IMR-90 (cell line): Measurements from ENCODE around the gene CACNA1I. TPM values are rescaled to one million over a fixed set of nuclear protein-coding genes. Genes with fewer than 3 reads are reported as not detected.

Experiments used
- ATAC-seq: fragments of 200-7000 bp; cut with Tn5 transposase; 2 replicates; pipeline ENCODE4 v1.9.1; 2020; ENCODE audit warnings: low read depth, mild to moderate bottlenecking, moderate library complexity
- BruUV-seq: library from RNA; stranded (reverse); fragments of 400-500 nt; replicated peaks from 2 replicates; lab custom pipeline; 2021; lab: Mats Ljungman, UMichigan
- CTCF ChIA-PET: fragments of 300-600 bp; formaldehyde crosslinking; extraction: SDS; loops from one replicate; lab custom pipeline; 2021; ENCODE audit warnings: antibody characterized with exemption; lab: Yijun Ruan, JAX
- POLR2A ChIA-PET: fragments of 300-600 bp; sonication (Branson Sonifier 250); formaldehyde crosslinking; loops from one replicate; lab custom pipeline; 2022; ENCODE audit warnings: antibody characterized with exemption; ENCODE audit not compliant: unreplicated experiment; lab: Charles Lee
- DNase-seq: peaks from one replicate; pipeline ENCODE4 v3.0.0; 2013
- H2AFZ ChIP-seq: replicated peaks from 2 replicates; pipeline ENCODE3; 2013; ENCODE audit warnings: low read length, mild to moderate bottlenecking; ENCODE audit not compliant: poor library complexity
- H2AK5ac ChIP-seq: 2 replicates; pipeline ENCODE4 v1.6.1; 2013; ENCODE audit warnings: low read depth, low read length, inconsistent platforms
- H2AK9ac ChIP-seq: replicated peaks from 2 replicates; pipeline ENCODE3; 2013; ENCODE audit warnings: mild to moderate bottlenecking, low read depth, low read length, moderate library complexity; ENCODE audit not compliant: poor library complexity
- H2BK120ac ChIP-seq: 2 replicates; pipeline ENCODE4 v1.6.1; 2013; ENCODE audit warnings: low read depth, low read length, inconsistent platforms
- H2BK15ac ChIP-seq: 3 replicates; pipeline ENCODE4 v1.6.1; 2013; ENCODE audit warnings: low read depth, low read length, inconsistent platforms
- H2BK20ac ChIP-seq: 2 replicates; pipeline ENCODE4 v1.6.1; 2013; ENCODE audit warnings: low read depth, mild to moderate bottlenecking, inconsistent platforms, low read length, moderate library complexity
- H2BK5ac ChIP-seq: 2 replicates; pipeline ENCODE4 v1.6.1; 2013; ENCODE audit warnings: mild to moderate bottlenecking, low read depth, low read length, inconsistent platforms; ENCODE audit not compliant: poor library complexity, severe bottlenecking
- H3K14ac ChIP-seq: replicated peaks from 2 replicates; pipeline ENCODE4 v1.6.1; 2013; ENCODE audit warnings: low read depth, low read length, inconsistent platforms
- H3K18ac ChIP-seq: 2 replicates; pipeline ENCODE4 v1.6.1; 2013; ENCODE audit warnings: low read depth, low read length, control low read depth
- H3K23ac ChIP-seq: 2 replicates; pipeline ENCODE4 v1.6.1; 2013; ENCODE audit warnings: low read depth, low read length, inconsistent platforms
- H3K27ac ChIP-seq: 2 replicates; pipeline ENCODE4 v1.5.1; 2013; ENCODE audit warnings: mild to moderate bottlenecking, control low read depth, low read length; ENCODE audit not compliant: insufficient read depth
- H3K27me3 ChIP-seq: 2 replicates; pipeline ENCODE4 v1.6.1; 2013; ENCODE audit warnings: low read length; ENCODE audit not compliant: control insufficient read depth, insufficient read depth
- H3K36me3 ChIP-seq: 2 replicates; pipeline ENCODE4 v1.6.1; 2013; ENCODE audit warnings: low read length, mixed read lengths; ENCODE audit not compliant: control insufficient read depth, insufficient read depth
- H3K4ac ChIP-seq: 2 replicates; pipeline ENCODE4 v1.6.1; 2013; ENCODE audit warnings: low read depth, low read length, inconsistent platforms
- H3K4me1 ChIP-seq: 2 replicates; pipeline ENCODE4 v1.6.1; 2013; ENCODE audit warnings: low read length, mixed read lengths; ENCODE audit not compliant: control insufficient read depth, insufficient read depth
- H3K4me2 ChIP-seq: 2 replicates; pipeline ENCODE4 v1.6.1; 2013; ENCODE audit warnings: low read depth, mild to moderate bottlenecking, control low read depth, low read length, moderate library complexity
- H3K4me3 ChIP-seq: 2 replicates; pipeline ENCODE4 v1.5.1; 2013; ENCODE audit warnings: low read depth, mild to moderate bottlenecking, control low read depth, low read length, moderate library complexity; ENCODE audit not compliant: insufficient read depth
- H3K56ac ChIP-seq: 2 replicates; pipeline ENCODE4 v1.6.1; 2013; ENCODE audit warnings: low read length, inconsistent platforms; ENCODE audit not compliant: insufficient read depth; ENCODE audit errors: extremely low read depth
- H3K79me1 ChIP-seq, 2 experiments: 2 replicates each; pipeline ENCODE4 v1.6.1; 2013; ENCODE audit warnings: low read length in 2 of 2, inconsistent platforms in 1 of 2, low read depth in 1 of 2
- H3K9ac ChIP-seq: 2 replicates; pipeline ENCODE4 v1.6.1; 2013; ENCODE audit warnings: low read depth, low read length, control low read depth
- H3K9me1 ChIP-seq: 2 replicates; pipeline ENCODE4 v1.6.1; 2013; ENCODE audit warnings: low read length, inconsistent platforms; ENCODE audit not compliant: insufficient read depth
- H3K9me3 ChIP-seq: 2 replicates; pipeline ENCODE4 v1.6.1; 2013; ENCODE audit warnings: low read length; ENCODE audit not compliant: control insufficient read depth, insufficient read depth
- H4K20me1 ChIP-seq: 2 replicates; pipeline ENCODE4 v1.6.1; 2013; ENCODE audit warnings: low read length, inconsistent platforms; ENCODE audit not compliant: insufficient read depth
- H4K5ac ChIP-seq: 2 replicates; pipeline ENCODE4 v1.6.1; 2013; ENCODE audit warnings: mild to moderate bottlenecking, low read depth, low read length, control low read depth
- H4K8ac ChIP-seq, 2 experiments: 2 replicates each; pipeline ENCODE4 v1.6.1; 2013; ENCODE audit warnings: low read depth in 2 of 2, low read length in 2 of 2, control low read depth in 1 of 2, inconsistent platforms in 1 of 2
- H4K91ac ChIP-seq: 2 replicates; pipeline ENCODE4 v1.6.1; 2013; ENCODE audit warnings: low read depth, low read length, inconsistent platforms; ENCODE audit not compliant: insufficient read depth
- BHLHE40 ChIP-seq: fragments of 150-350 bp; IDR thresholded peaks from 2 replicates; pipeline ENCODE4 v1.6.1; 2016; ENCODE audit warnings: mild to moderate bottlenecking, low read depth, low read length
- CEBPB ChIP-seq: IDR thresholded peaks from 2 replicates; pipeline ENCODE4 v1.6.1; 2012; ENCODE audit warnings: low read depth, low read length, improper control_type of control experiment
- CHD1 ChIP-seq: IDR thresholded peaks from 2 replicates; pipeline ENCODE4 v1.6.1; 2012; ENCODE audit warnings: low read depth, low read length, improper control_type of control experiment
- ELK1 ChIP-seq: fragments of 150-350 bp; IDR thresholded peaks from 2 replicates; pipeline ENCODE4 v1.6.1; 2016; ENCODE audit warnings: low read depth, mild to moderate bottlenecking, low read length, moderate library complexity, borderline replicate concordance
- FOS ChIP-seq: fragments of 150-350 bp; IDR thresholded peaks from 2 replicates; pipeline ENCODE4 v1.6.1; 2016; ENCODE audit warnings: low read depth, low read length
- MAFK ChIP-seq: IDR thresholded peaks from 2 replicates; pipeline ENCODE4 v1.6.1; 2012; ENCODE audit warnings: low read depth, low read length, improper control_type of control experiment
- MAZ ChIP-seq: IDR thresholded peaks from 2 replicates; pipeline ENCODE4 v1.6.1; 2012; ENCODE audit warnings: low read depth, mild to moderate bottlenecking, low read length, improper control_type of control experiment, moderate library complexity, borderline replicate concordance
- MXI1 ChIP-seq: IDR thresholded peaks from 2 replicates; pipeline ENCODE4 v1.6.1; 2012; ENCODE audit warnings: low read depth, mild to moderate bottlenecking, low read length, moderate library complexity, borderline replicate concordance
- POLR2A ChIP-seq: IDR thresholded peaks from 2 replicates; pipeline ENCODE4 v1.6.1; 2012; ENCODE audit warnings: mild to moderate bottlenecking, low read depth, low read length
- RAD21 ChIP-seq: IDR thresholded peaks from 2 replicates; pipeline ENCODE4 v1.6.1; 2012; ENCODE audit warnings: low read length, improper control_type of control experiment
- RFX5 ChIP-seq: IDR thresholded peaks from 2 replicates; pipeline ENCODE4 v1.8.0; 2012; ENCODE audit warnings: low read depth, mild to moderate bottlenecking, low read length, moderate library complexity
- USF2 ChIP-seq: fragments of 150-350 bp; IDR thresholded peaks from 2 replicates; pipeline ENCODE4 v1.6.1; 2017; ENCODE audit warnings: mild to moderate bottlenecking, antibody characterized with exemption, low read length, low read depth
- WGBS, 2 experiments: methylation state at CpG; one replicate each; pipeline versions ENCODE4 v1.1.5 to v1.1.7; 2013; ENCODE audit warnings: missing lambda C conversion rate in 2 of 2; ENCODE audit not compliant: insufficient read length in 1 of 2; ENCODE audit errors: extremely low coverage in 2 of 2; 5-methylcytosine and 5-hydroxymethylcytosine counted together
- dilution Hi-C: fragments of 300-500 bp; cut with HindIII; formaldehyde crosslinking; loops from one replicate; pipeline ENCODE4 v1.14.3; 2018; ENCODE audit warnings: low sequenced_read_pairs; ENCODE audit not compliant: unreplicated experiment
- in situ Hi-C: fragments of 300-500 bp; cut with MboI; formaldehyde crosslinking; loops from 3 replicates; pipeline ENCODE4 v1.14.3; 2019; ENCODE audit warnings: low sequenced_read_pairs, inconsistent platforms, mixed read lengths
- intact Hi-C: fragments of 100-400 bp; cut with micrococcal nuclease; formaldehyde crosslinking; loops from 2 replicates; pipeline ENCODE4 v1.10.0; 2022
- polyA plus RNA-seq, 3 experiments: library from polyadenylated mRNA; depleted of rRNA; stranded (reverse); fragments of >200 nt; gene quantifications; 2 replicates each; pipeline ENCODE4 v1.2.3, GENCODE V29; 2012; ENCODE audit warnings: low replicate concordance in 1 of 3
- total RNA-seq: library from RNA; depleted of rRNA; stranded (reverse); fragments of >200 nt; gene quantifications from 2 replicates; pipeline ENCODE4 v1.2.3, GENCODE V29; 2012

The CACNA1I gene
- total and polyA plus RNA-seq, 2 of the 4 experiments (the other 2 are of a cell fraction): under 0.01 to 0.02 TPM

DNA sequence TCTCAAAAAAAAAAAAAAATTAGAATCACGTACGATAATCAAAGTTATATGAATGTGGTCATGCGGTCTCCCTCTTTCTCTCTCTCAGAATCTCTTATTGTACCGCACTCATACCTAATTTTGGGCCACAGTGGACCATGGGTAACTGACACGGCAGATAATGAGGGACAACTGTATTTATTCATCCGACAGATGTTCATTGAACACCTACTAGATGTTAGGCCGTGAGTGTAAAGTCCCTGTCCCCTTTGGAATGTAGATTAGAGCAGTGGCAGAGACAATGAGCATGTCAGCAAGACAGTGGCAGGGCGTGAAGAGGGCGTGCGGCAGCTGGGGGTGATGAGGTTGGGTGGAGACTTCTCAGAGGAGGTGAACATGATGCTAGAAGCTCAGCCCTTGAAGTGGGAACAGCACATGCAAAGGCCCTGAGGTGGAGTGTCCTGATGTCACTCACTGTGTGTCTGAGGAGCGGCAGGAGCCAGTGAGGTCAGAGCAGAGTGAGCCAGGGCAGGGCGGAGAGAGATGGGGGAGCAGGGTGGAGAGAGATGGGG is 25.1 kb downstream of the CACNA1I start:
- in situ Hi-C loops: no loop called here
- dilution Hi-C loops: no loop called here
- intact Hi-C loops: no loop called here
- H4K5ac ChIP-seq: no peak overlapping the region
- no TSS peak for BruUV-seq
- H3K4me2 ChIP-seq: no peak overlapping the region
- ChIA-PET POLR2A (no interaction called here), CTCF (no interaction called here)
- peaks cover 6% of the 10 kb centered on the region; the same call in 1 of the 2 replicates for H3K9me1 ChIP-seq
- H2AFZ ChIP-seq: no peak overlapping the region
- H3K4me1 ChIP-seq: peaks cover 10% of the 10 kb centered on the region
- H2AK5ac ChIP-seq: no peak overlapping the region
- ATAC-seq (no peak), DNase-seq (no peak)
- no peaks in the 10 kb centered on the region for H4K20me1 ChIP-seq
- no peak overlapping the region for H4K8ac ChIP-seq
- H2AK9ac ChIP-seq: peak overlapping the region; percentile 26
- no peak overlapping the region for H2BK5ac ChIP-seq
- H3K4ac ChIP-seq: no peak overlapping the region
- H3K27me3 ChIP-seq: peaks cover 31% of the 10 kb centered on the region
- no peak overlapping the region for H3K23ac ChIP-seq
- no peak overlapping the region for H2BK120ac ChIP-seq
- H3K14ac ChIP-seq: no peak overlapping the region
- no peaks in the 10 kb centered on the region for H3K9me3 ChIP-seq
- H3K27ac ChIP-seq: no peak overlapping the region
- no peak overlapping the region for H3K56ac ChIP-seq
- no peak overlapping the region for H2BK20ac ChIP-seq
- H4K91ac ChIP-seq: no peak overlapping the region
- no peak overlapping the region for H3K4me3 ChIP-seq
- WGBS, 2 experiments: 73% methylated on average over 5 of the region's 12 CpGs; no CpG with 5 or more reads in 1 of the 2 experiments
- H3K79me1 ChIP-seq: no peaks in the 10 kb centered on the region
- H3K18ac ChIP-seq: no peak overlapping the region
- H3K36me3 ChIP-seq: no peaks in the 10 kb centered on the region
- no peak overlapping the region for H3K9ac ChIP-seq
- no peak overlapping the region for H2BK15ac ChIP-seq
- TF ChIP-seq CHD1 (no peak), USF2 (no peak), BHLHE40 (no peak), ELK1 (no peak), MAZ (no peak), CEBPB (no peak), FOS (no peak), RAD21 (no peak), MXI1 (no peak), MAFK (no peak), RFX5 (no peak), POLR2A (no peak)
